Cardiac muscle cell (in vitro differentiated cells and primary cell): ENCODE measurements around the gene IFI44. TPM values are rescaled to one million over a fixed set of nuclear protein-coding genes. Genes with fewer than 3 reads are reported as not detected.

Experiments used
- DNase-seq, 2 donors: peaks; one replicate each; pipeline versions ENCODE4 v3.0.0 to v3.0.0-alpha.2; 2010 to 2017; ENCODE audit warnings: low read depth in 1 of 2, low spot score in 1 of 2
- H3K27ac ChIP-seq: fragments of 200-600 bp; sonication (generic); 2 replicates; pipeline ENCODE4 v1.5.1; 2016
- H3K27me3 ChIP-seq: fragments of 200-600 bp; sonication (generic); 2 replicates; pipeline ENCODE4 v1.6.0; 2016; ENCODE audit warnings: control low read depth
- H3K36me3 ChIP-seq: fragments of 200-600 bp; sonication (generic); 2 replicates; pipeline ENCODE4 v1.5.1; 2016; ENCODE audit warnings: control low read depth
- H3K4me1 ChIP-seq: fragments of 200-600 bp; sonication (generic); 2 replicates; pipeline ENCODE4 v1.8.1; 2017; ENCODE audit warnings: low read depth, mild to moderate bottlenecking, mixed run types
- H3K4me3 ChIP-seq: fragments of 200-600 bp; sonication (generic); 2 replicates; pipeline ENCODE4 v1.5.1; 2016; ENCODE audit warnings: mild to moderate bottlenecking
- H3K9me3 ChIP-seq: fragments of 200-600 bp; sonication (generic); 2 replicates; pipeline ENCODE4 v1.5.1; 2017; ENCODE audit warnings: low read depth, mild to moderate bottlenecking, control low read depth
- CTCF ChIP-seq: IDR thresholded peaks from 2 replicates; pipeline ENCODE4 v1.5.1; 2012; ENCODE audit warnings: low read depth, mild to moderate bottlenecking, low read length
- polyA plus RNA-seq: library from polyadenylated mRNA; unstranded; fragments of >200 nt; fragmentation: Nextera tagmentation; extraction: Ambion mirVana; gene quantifications from 2 replicates; pipeline ENCODE4 v1.2.1, GENCODE V29; 2016
- total RNA-seq: library from RNA; depleted of rRNA; stranded (reverse); fragments of >200 nt; gene quantifications from 2 replicates; pipeline ENCODE4 v1.2.3, GENCODE V29; 2016

The IFI44 gene
- total and polyA plus RNA-seq, 2 experiments from 2014 or later, result not detected

DNA sequence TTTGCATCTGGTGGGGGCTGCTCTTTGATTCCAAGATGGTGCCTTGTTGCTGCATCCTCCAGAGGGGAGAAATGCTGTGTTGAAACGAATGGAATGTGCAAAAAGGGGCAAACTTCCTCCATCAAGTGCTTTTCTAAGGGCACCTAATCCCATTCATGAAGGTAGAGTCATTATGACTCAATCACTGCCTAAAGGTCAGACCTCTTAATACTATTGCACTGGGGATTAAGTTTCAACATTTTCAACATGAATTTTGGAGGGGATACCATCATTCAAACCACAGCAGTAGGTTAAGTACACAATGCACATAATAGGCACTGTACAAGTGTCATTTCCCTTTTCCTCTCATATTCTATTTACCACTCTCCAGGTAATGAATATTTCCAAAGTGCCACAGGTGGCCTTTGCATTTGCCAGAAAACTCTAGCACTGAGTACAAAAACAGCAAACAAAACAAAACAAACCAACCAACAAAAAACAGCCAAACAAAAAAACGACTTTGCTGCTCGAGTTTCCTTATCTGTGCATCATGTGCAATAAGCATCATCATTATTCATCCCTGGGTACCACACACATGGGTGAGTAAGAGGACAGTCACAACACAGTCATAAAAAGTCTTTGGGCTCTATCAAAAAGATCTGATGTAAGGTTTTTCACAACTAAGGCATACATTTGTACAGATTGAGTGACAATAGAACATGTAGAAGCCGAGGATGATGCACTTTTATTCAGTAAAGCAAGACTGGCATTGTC is 42.5 kb downstream of the IFI44 start:
- H3K27me3 ChIP-seq, result no peaks in the 10 kb centered on the region
- DNase-seq, result no peak
- no peaks in the 10 kb centered on the region for H3K9me3 ChIP-seq
- H3K36me3 ChIP-seq, result no peaks in the 10 kb centered on the region
- H3K4me3 ChIP-seq, result no peak overlapping the region
- no peak overlapping the region for H3K27ac ChIP-seq
- no peaks in the 10 kb centered on the region for H3K4me1 ChIP-seq
- no peak for TF ChIP-seq CTCF

DNA sequence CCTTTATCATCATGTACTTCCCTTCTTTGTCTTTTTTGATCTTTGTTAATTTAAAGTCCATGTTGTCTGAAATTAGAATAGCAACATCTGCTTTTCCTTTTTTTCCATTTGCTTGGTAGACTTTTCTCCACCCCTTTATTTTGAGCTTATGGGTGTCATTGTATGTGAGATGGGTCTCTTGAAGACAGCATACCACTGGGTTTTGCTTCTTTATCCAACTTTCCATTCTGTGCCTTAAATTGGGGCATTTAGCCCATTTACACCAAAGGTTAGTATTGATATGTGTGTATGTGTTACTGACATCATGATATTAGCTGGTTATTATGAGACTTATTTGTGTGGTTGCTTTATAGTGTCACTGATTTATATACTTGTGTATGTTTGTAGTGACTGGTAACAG is 50.2 kb downstream of the IFI44 start:
- no peak overlapping the region for H3K27ac ChIP-seq
- H3K4me1 ChIP-seq, result no peaks in the 10 kb centered on the region
- no peaks in the 10 kb centered on the region for H3K9me3 ChIP-seq
- no peaks in the 10 kb centered on the region for H3K27me3 ChIP-seq
- TF ChIP-seq CTCF, result no peak
- DNase-seq, result no peak
- no peak overlapping the region for H3K4me3 ChIP-seq
- no peaks in the 10 kb centered on the region for H3K36me3 ChIP-seq

GRCh38 chr1:78702426-78702825 is 52.8 kb downstream of the IFI44 start:
- no peak for DNase-seq
- Histone ChIP-seq H3K27ac (no peak overlapping the region), H3K4me3 (no peak overlapping the region), H3K9me3 (no peaks in the 10 kb centered on the region), H3K4me1 (no peaks in the 10 kb centered on the region), H3K27me3 (no peaks in the 10 kb centered on the region), H3K36me3 (no peaks in the 10 kb centered on the region)
- TF ChIP-seq CTCF, result no peak

DNA sequence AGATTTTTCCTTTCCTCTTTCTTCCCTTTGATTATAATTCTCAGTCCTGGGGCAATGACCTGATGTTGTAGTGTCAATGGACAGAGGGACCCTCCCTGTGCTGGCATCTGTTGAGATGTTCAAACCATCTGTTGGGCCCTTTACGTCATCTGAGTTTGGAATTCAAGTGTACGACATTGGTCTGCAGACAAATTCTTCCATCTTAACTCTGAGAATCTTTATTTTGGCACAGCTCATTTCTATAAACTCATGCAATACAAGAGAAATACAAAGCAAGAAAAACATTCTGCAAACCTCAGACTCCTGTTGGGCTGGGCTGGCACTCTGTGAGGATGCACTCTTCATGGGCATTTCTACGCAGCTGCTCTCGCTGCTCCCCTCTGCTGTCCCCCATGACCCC is 54.2 kb downstream of the IFI44 start:
- Histone ChIP-seq H3K27ac (no peak overlapping the region), H3K4me1 (no peaks in the 10 kb centered on the region), H3K9me3 (no peaks in the 10 kb centered on the region), H3K36me3 (no peaks in the 10 kb centered on the region), H3K4me3 (no peak overlapping the region), H3K27me3 (no peaks in the 10 kb centered on the region)
- no peak for DNase-seq
- no peak for TF ChIP-seq CTCF

- no peak for DNase-seq
- Histone ChIP-seq H3K27ac (no peak overlapping the region), H3K27me3 (no peaks in the 10 kb centered on the region), H3K4me1 (peaks cover 25% of the 10 kb centered on the region), H3K36me3 (no peaks in the 10 kb centered on the region), H3K9me3 (no peaks in the 10 kb centered on the region), H3K4me3 (no peak overlapping the region)
- no peak for TF ChIP-seq CTCF
These were observed 62.9 kb downstream of the IFI44 start for GRCh38 chr1:78712467-78713051.
